ENCODE measurements around the gene FLYWCH2. TPM values are rescaled to one million over a fixed set of nuclear protein-coding genes. Genes with fewer than 3 reads are reported as not detected.
"Not testable (repeated sequence)": the region's sequence is repeated elsewhere in the genome, so short reads cannot be mapped to it uniquely, and the experiment has no call there.

Gene FLYWCH2
- polyA plus RNA-seq, 12 donors: 11.6 to 40.5 (median 15.6) TPM; not detected in 1

GRCh38 chr16:2910441-2910969, 27.5 kb downstream of the FLYWCH2 start:
- no peak for DNase-seq

GRCh38 chr16:2911638-2912329, 28.8 kb downstream of the FLYWCH2 start, which contains the start of gene FLYWCH1:
Gene FLYWCH1 (plus strand): TSS chr16:2911931. CDS start chr16:2929686, 17,755 bp downstream.
- peak; percentile 98 for DNase-seq

- peak; percentile 66 for DNase-seq
Measured at GRCh38 chr16:2912330-2913199, 29.6 kb downstream of the FLYWCH2 start.

- no peak for DNase-seq
Measured at GRCh38 chr16:2913603-2914002, 30.6 kb downstream of the FLYWCH2 start.

- no peak for DNase-seq
Measured at GRCh38 chr16:2914233-2914632, 31.2 kb downstream of the FLYWCH2 start.

- no peak for DNase-seq
Measured at GRCh38 chr16:2915196-2915929, 32.3 kb downstream of the FLYWCH2 start.

- DNase-seq: peak; percentile 74
Measured at GRCh38 chr16:2919511-2920255, 36.7 kb downstream of the FLYWCH2 start.

- DNase-seq: no peak
Measured at GRCh38 chr16:2923481-2923880, 40.5 kb downstream of the FLYWCH2 start.

GRCh38 chr16:2924901-2925755, 42.1 kb downstream of the FLYWCH2 start:
- DNase-seq: no peak

GRCh38 chr16:2925951-2926649, 43.1 kb downstream of the FLYWCH2 start:
- no peak for DNase-seq

GRCh38 chr16:2926650-2926999, 43.6 kb downstream of the FLYWCH2 start:
- no peak for DNase-seq

- peak; percentile 88 for DNase-seq
Measured at GRCh38 chr16:2927010-2927646, 44.1 kb downstream of the FLYWCH2 start.

GRCh38 chr16:2928151-2928550, 45.1 kb downstream of the FLYWCH2 start:
- DNase-seq: not testable (repeated sequence)

GRCh38 chr16:2928796-2929195, 45.8 kb downstream of the FLYWCH2 start:
- DNase-seq: no peak

- no peak for DNase-seq
Measured at GRCh38 chr16:2929693-2930092, 46.7 kb downstream of the FLYWCH2 start.

GRCh38 chr16:2930236-2930635, 47.2 kb downstream of the FLYWCH2 start:
- no peak for DNase-seq

- not testable (repeated sequence) for DNase-seq
Measured at GRCh38 chr16:2931231-2931914, 48.4 kb downstream of the FLYWCH2 start.

GRCh38 chr16:2933136-2933535, 50.1 kb downstream of the FLYWCH2 start:
- no peak for DNase-seq

All from muscle of arm (tissue), 12 donors.